Endothelial cell of umbilical vein (primary cell): ENCODE measurements around the gene ARMS2.

Experiments used
- MYC ChIP-seq: IDR thresholded peaks from one replicate; pipeline ENCODE4 v1.6.1; 2011; ENCODE audit warnings: mild to moderate bottlenecking, low read depth, low read length
- POLR2A ChIP-seq: IDR thresholded peaks from 2 replicates; pipeline ENCODE4 v1.6.1; 2012; ENCODE audit warnings: low read depth, mild to moderate bottlenecking, control low read depth, low read length

- TF ChIP-seq POLR2A: no peak
- no peak for TF ChIP-seq MYC
Measured at GRCh38 chr10:122492006-122492405, 37.6 kb downstream of the ARMS2 start.
